GM19240 (cell line): Measurements from ENCODE around the gene CCSER1.
"Not testable (repeated sequence)": the region's sequence is repeated elsewhere in the genome, so short reads cannot be mapped to it uniquely, and the experiment has no call there.

Experiments
- DNase-seq: peaks from one replicate; pipeline ENCODE4 v3.0.0; 2011; ENCODE audit warnings: low spot score; ENCODE audit not compliant: insufficient read length

CCSER1 gene

GRCh38 chr4:90911724-90912434, 784.7 kb downstream of the CCSER1 start:
- DNase-seq: not testable (repeated sequence)

- DNase-seq: no peak
These were observed 795.0 kb downstream of the CCSER1 start for GRCh38 chr4:90922174-90922573.

- no peak for DNase-seq
These were observed 799.8 kb downstream of the CCSER1 start for GRCh38 chr4:90926957-90927356.

GRCh38 chr4:90943311-90943710, 816.1 kb downstream of the CCSER1 start:
- DNase-seq: no peak

GRCh38 chr4:90946945-90947344, 819.8 kb downstream of the CCSER1 start:
- no peak for DNase-seq

- no peak for DNase-seq
These were observed 823.2 kb downstream of the CCSER1 start for GRCh38 chr4:90950385-90950841.

GRCh38 chr4:90951037-90951436, 823.8 kb downstream of the CCSER1 start:
- DNase-seq: no peak

GRCh38 chr4:90958256-90958895, 831.2 kb downstream of the CCSER1 start:
- DNase-seq: no peak

GRCh38 chr4:90960433-90960832, 833.2 kb downstream of the CCSER1 start:
- no peak for DNase-seq

- no peak for DNase-seq
These were observed 833.6 kb downstream of the CCSER1 start for GRCh38 chr4:90960840-90961239.

GRCh38 chr4:90970021-90970420, 842.8 kb downstream of the CCSER1 start:
- DNase-seq: no peak

GRCh38 chr4:90977726-90978125, 850.5 kb downstream of the CCSER1 start:
- DNase-seq: no peak

- DNase-seq: no peak
These were observed 852.4 kb downstream of the CCSER1 start for GRCh38 chr4:90979556-90979955.

GRCh38 chr4:90982813-90983212, 855.6 kb downstream of the CCSER1 start:
- DNase-seq: no peak

GRCh38 chr4:90990284-90990683, 863.1 kb downstream of the CCSER1 start:
- DNase-seq: no peak

GRCh38 chr4:90992213-90992612, 865.0 kb downstream of the CCSER1 start:
- no peak for DNase-seq

- DNase-seq: no peak
These were observed 867.8 kb downstream of the CCSER1 start for GRCh38 chr4:90994851-90995574.

- DNase-seq: no peak
These were observed 868.8 kb downstream of the CCSER1 start for GRCh38 chr4:90995996-90996395.

GRCh38 chr4:90996813-90997212, 869.6 kb downstream of the CCSER1 start:
- DNase-seq: no peak

GRCh38 chr4:91015861-91016260, 888.7 kb downstream of the CCSER1 start:
- DNase-seq: no peak

GRCh38 chr4:91019513-91019912, 892.3 kb downstream of the CCSER1 start:
- DNase-seq: no peak
